Liver (tissue), 3 donors: ENCODE data around the gene DHX16.
A peak's percentile ranks its signal among the peaks of the same experiment; 100 is the strongest.

ENCODE experiments used
- ATF3 ChIP-seq: IDR thresholded peaks from 2 replicates; pipeline ENCODE4 v1.6.1; 2016; ENCODE audit warnings: antibody characterized with exemption
- JUND ChIP-seq, 2 donors: IDR thresholded peaks; 2 replicates each; pipeline ENCODE4 v1.6.1; 2016; ENCODE audit warnings: antibody characterized with exemption in 2 of 2
- RAD21 ChIP-seq, 2 donors: IDR thresholded peaks; 2 replicates each; pipeline ENCODE4 v1.6.1; 2016; ENCODE audit warnings: antibody characterized with exemption in 2 of 2, mild to moderate bottlenecking in 2 of 2
- RXRA ChIP-seq, 2 donors: IDR thresholded peaks; 2 replicates each; pipeline ENCODE4 v1.6.1; 2017 to 2018; ENCODE audit warnings: antibody characterized with exemption in 2 of 2, mild to moderate bottlenecking in 1 of 2
- SP1 ChIP-seq: IDR thresholded peaks from 2 replicates; pipeline ENCODE4 v1.6.1; 2018; ENCODE audit warnings: antibody characterized with exemption, mild to moderate bottlenecking
- YY1 ChIP-seq: IDR thresholded peaks from 2 replicates; pipeline ENCODE4 v1.6.1; 2016; ENCODE audit warnings: antibody characterized with exemption, mild to moderate bottlenecking
- TF ChIP-seq, protein P1 (sequence below): IDR thresholded peaks from 2 replicates; pipeline ENCODE4 v1.6.1; 2016; ENCODE audit warnings: antibody characterized with exemption
- TF ChIP-seq, protein P2 (sequence below): IDR thresholded peaks from 2 replicates; pipeline ENCODE4 v1.6.1; 2016; ENCODE audit warnings: antibody characterized with exemption
- TF ChIP-seq, protein P3 (sequence below): fragments of 150-350 bp; IDR thresholded peaks from 2 replicates; pipeline ENCODE4 v1.5.1; 2017; ENCODE audit warnings: improper control_type of control experiment, low read depth, low read length; ENCODE audit not compliant: missing input control
- donor health status: healthy.
- donor health status: healthy.

DNA sequence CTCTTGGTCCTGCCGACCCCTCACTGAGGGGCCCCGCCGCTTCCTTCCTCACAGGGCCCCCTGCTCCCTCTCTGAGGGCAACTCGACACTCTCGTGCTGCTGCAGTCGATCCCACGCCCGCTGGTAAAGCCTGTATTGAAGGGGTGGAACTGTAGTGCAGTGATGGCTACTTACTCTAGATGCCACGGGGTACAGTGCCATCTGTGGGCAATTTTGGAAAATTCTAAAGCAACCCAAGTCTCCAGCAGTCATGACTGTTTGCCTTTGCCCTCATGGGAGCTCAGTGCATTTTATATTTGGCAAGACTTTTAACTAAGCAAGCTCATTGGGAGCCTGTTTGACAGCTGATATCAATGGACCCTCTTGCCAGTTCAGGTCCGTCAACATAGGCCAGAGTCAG lies 32.3 kb downstream of the DHX16 start:
- no peak for TF ChIP-seq YY1
- no peak for TF ChIP-seq JUND (IDR thresholded peaks at IDR 0.05)
- TF ChIP-seq, protein P1, sequence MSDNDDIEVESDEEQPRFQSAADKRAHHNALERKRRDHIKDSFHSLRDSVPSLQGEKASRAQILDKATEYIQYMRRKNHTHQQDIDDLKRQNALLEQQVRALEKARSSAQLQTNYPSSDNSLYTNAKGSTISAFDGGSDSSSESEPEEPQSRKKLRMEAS: no peak
- no peak for TF ChIP-seq RXRA (IDR thresholded peaks at IDR 0.05)
- TF ChIP-seq ATF3: no peak
- TF ChIP-seq, protein P2, sequence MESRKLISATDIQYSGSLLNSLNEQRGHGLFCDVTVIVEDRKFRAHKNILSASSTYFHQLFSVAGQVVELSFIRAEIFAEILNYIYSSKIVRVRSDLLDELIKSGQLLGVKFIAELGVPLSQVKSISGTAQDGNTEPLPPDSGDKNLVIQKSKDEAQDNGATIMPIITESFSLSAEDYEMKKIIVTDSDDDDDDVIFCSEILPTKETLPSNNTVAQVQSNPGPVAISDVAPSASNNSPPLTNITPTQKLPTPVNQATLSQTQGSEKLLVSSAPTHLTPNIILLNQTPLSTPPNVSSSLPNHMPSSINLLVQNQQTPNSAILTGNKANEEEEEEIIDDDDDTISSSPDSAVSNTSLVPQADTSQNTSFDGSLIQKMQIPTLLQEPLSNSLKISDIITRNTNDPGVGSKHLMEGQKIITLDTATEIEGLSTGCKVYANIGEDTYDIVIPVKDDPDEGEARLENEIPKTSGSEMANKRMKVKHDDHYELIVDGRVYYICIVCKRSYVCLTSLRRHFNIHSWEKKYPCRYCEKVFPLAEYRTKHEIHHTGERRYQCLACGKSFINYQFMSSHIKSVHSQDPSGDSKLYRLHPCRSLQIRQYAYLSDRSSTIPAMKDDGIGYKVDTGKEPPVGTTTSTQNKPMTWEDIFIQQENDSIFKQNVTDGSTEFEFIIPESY: no peak
- TF ChIP-seq, protein P3, sequence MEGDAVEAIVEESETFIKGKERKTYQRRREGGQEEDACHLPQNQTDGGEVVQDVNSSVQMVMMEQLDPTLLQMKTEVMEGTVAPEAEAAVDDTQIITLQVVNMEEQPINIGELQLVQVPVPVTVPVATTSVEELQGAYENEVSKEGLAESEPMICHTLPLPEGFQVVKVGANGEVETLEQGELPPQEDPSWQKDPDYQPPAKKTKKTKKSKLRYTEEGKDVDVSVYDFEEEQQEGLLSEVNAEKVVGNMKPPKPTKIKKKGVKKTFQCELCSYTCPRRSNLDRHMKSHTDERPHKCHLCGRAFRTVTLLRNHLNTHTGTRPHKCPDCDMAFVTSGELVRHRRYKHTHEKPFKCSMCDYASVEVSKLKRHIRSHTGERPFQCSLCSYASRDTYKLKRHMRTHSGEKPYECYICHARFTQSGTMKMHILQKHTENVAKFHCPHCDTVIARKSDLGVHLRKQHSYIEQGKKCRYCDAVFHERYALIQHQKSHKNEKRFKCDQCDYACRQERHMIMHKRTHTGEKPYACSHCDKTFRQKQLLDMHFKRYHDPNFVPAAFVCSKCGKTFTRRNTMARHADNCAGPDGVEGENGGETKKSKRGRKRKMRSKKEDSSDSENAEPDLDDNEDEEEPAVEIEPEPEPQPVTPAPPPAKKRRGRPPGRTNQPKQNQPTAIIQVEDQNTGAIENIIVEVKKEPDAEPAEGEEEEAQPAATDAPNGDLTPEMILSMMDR: peak; percentile 27
- TF ChIP-seq RAD21 (IDR thresholded peaks at IDR 0.05): peak; percentile 63 to 68
- TF ChIP-seq SP1: no peak
